Brain microvascular endothelial cell (primary cell): ENCODE results near the gene ST8SIA1.

Experiments used
- DNase-seq: peaks from one replicate; pipeline ENCODE4 v3.0.0-alpha.2; 2020
- H3K27ac ChIP-seq: fragments of 250-450 bp; sonication (Bioruptor Pico); 2 replicates; pipeline ENCODE4 v1.5.1; 2020; ENCODE audit warnings: mild to moderate bottlenecking, moderate library complexity
- H3K27me3 ChIP-seq: fragments of 250-450 bp; sonication (Bioruptor Pico); replicated peaks from 2 replicates; pipeline ENCODE4 v1.5.1; 2020; ENCODE audit warnings: mild to moderate bottlenecking
- H3K36me3 ChIP-seq: fragments of 250-450 bp; sonication (Bioruptor Pico); replicated peaks from 2 replicates; pipeline ENCODE4 v1.5.1; 2020; ENCODE audit warnings: mild to moderate bottlenecking
- H3K4me3 ChIP-seq: 2 replicates; pipeline ENCODE4 v1.5.1; 2011; ENCODE audit warnings: low read depth, mild to moderate bottlenecking, control low read depth, low read length, moderate library complexity
- CTCF ChIP-seq: IDR thresholded peaks from 2 replicates; pipeline ENCODE4 v1.5.1; 2011; ENCODE audit warnings: low read depth, mild to moderate bottlenecking, moderate library complexity, low read length, control low read depth, inconsistent platforms; ENCODE audit errors: missing control alignments
- in situ Hi-C: cut with HindIII; loops from 2 replicates; pipeline ENCODE4 v1.10.0; 2017; ENCODE audit warnings: low sequenced_read_pairs, low pct_ligation_motif_present

ST8SIA1 gene

GRCh38 chr12:22217556-22217955 is 117.0 kb downstream of the ST8SIA1 start:
- TF ChIP-seq CTCF = no peak
- in situ Hi-C loops = no loop called here
- no peak overlapping the region for H3K4me3 ChIP-seq
- no peak overlapping the region for H3K27ac ChIP-seq
- H3K27me3 ChIP-seq = no peaks in the 10 kb centered on the region
- no peak for DNase-seq
- no peaks in the 10 kb centered on the region for H3K36me3 ChIP-seq

- no peaks in the 10 kb centered on the region for H3K36me3 ChIP-seq
- no peak overlapping the region for H3K27ac ChIP-seq
- H3K4me3 ChIP-seq = no peak overlapping the region
- H3K27me3 ChIP-seq = no peaks in the 10 kb centered on the region
- no peak for TF ChIP-seq CTCF
- peak; percentile 28 for DNase-seq
- in situ Hi-C loops = no loop called here
Observed at GRCh38 chr12:22215467-22216253, 118.8 kb downstream of the ST8SIA1 start.

GRCh38 chr12:22211128-22211527 is 123.4 kb downstream of the ST8SIA1 start:
- no peak for DNase-seq
- H3K27me3 ChIP-seq = no peaks in the 10 kb centered on the region
- no peak overlapping the region for H3K27ac ChIP-seq
- no peak for TF ChIP-seq CTCF
- H3K4me3 ChIP-seq = no peak overlapping the region
- in situ Hi-C loops = no loop called here
- no peaks in the 10 kb centered on the region for H3K36me3 ChIP-seq

- no peak for TF ChIP-seq CTCF
- Histone ChIP-seq H3K27me3 (no peaks in the 10 kb centered on the region), H3K36me3 (no peaks in the 10 kb centered on the region), H3K4me3 (no peak overlapping the region), H3K27ac (no peak overlapping the region)
- in situ Hi-C loops = no loop called here
- no peak for DNase-seq
Observed at GRCh38 chr12:22209422-22209821, 125.1 kb downstream of the ST8SIA1 start.

GRCh38 chr12:22206111-22206728 is 128.3 kb downstream of the ST8SIA1 start:
- TF ChIP-seq CTCF = no peak
- H3K27me3 ChIP-seq = no peaks in the 10 kb centered on the region
- DNase-seq = no peak
- no peak overlapping the region for H3K27ac ChIP-seq
- H3K4me3 ChIP-seq = no peak overlapping the region
- no peaks in the 10 kb centered on the region for H3K36me3 ChIP-seq
- in situ Hi-C loops = no loop called here

- no peaks in the 10 kb centered on the region for H3K27me3 ChIP-seq
- DNase-seq = no peak
- H3K36me3 ChIP-seq = no peaks in the 10 kb centered on the region
- TF ChIP-seq CTCF = no peak
- no peak overlapping the region for H3K4me3 ChIP-seq
- in situ Hi-C loops = no loop called here
- H3K27ac ChIP-seq = no peak overlapping the region
Observed at GRCh38 chr12:22204391-22204790, 130.1 kb downstream of the ST8SIA1 start.
